ENCODE data around the gene SLC9B1. TPM values are rescaled to one million over a fixed set of nuclear protein-coding genes. Genes with fewer than 3 reads are reported as not detected.
"Not testable (repeated sequence)": the region's sequence is repeated elsewhere in the genome, so short reads cannot be mapped to it uniquely, and the experiment has no call there.

SLC9B1 gene
- polyA plus RNA-seq, 1 experiment = 0.07 TPM

GRCh38 chr4:102868153-102868780, 151.2 kb downstream of the SLC9B1 start:
- POLR2A ChIA-PET = no interaction called here
- CTCF ChIA-PET = interaction anchor here (1.2 to 2.1 kb wide), 3 partner anchors 29 to 248 kb away, joined by 4 to 8 read pairs (median 4); partner anchors contain the start of gene UBE2D3

GRCh38 chr4:102867278-102868152, 152.0 kb downstream of the SLC9B1 start:
- no peak for DNase-seq (ENCODE audit: low read depth)
- POLR2A ChIA-PET = no interaction called here
- Histone ChIP-seq H3K4me3 (ENCODE audit: low read depth, low read length) (peak overlapping the region; percentile 69), H3K36me3 (ENCODE audit: control insufficient read depth, insufficient read depth, low read length) (no peaks in the 10 kb centered on the region), H3K27me3 (ENCODE audit: control insufficient read depth, insufficient read depth, low read length) (no peaks in the 10 kb centered on the region)
- CTCF ChIA-PET = interaction anchor here (1.3 to 2.1 kb wide), 2 partner anchors 39 to 247 kb away, joined by 4 to 8 read pairs; partner anchors contain the start of gene UBE2D3
- TF ChIP-seq CTCF (IDR thresholded peaks at IDR 0.05; ENCODE audit: insufficient read depth, low read depth, low read length) = no peak

More at GRCh38 chr4:102868153-102868780, 151.2 kb downstream of the SLC9B1 start:
- no peak for TF ChIP-seq CTCF (IDR thresholded peaks at IDR 0.05; ENCODE audit: insufficient read depth, low read depth, low read length)
- no peak for DNase-seq (ENCODE audit: low read depth)
- Histone ChIP-seq H3K36me3 (ENCODE audit: control insufficient read depth, insufficient read depth, low read length) (no peaks in the 10 kb centered on the region), H3K4me3 (ENCODE audit: low read depth, low read length) (peak overlapping the region; percentile 69), H3K27me3 (ENCODE audit: control insufficient read depth, insufficient read depth, low read length) (no peaks in the 10 kb centered on the region)

- POLR2A ChIA-PET; CTCF ChIA-PET; H3K36me3 ChIP-seq (ENCODE audit: control insufficient read depth, insufficient read depth, low read length); H3K27me3 ChIP-seq (ENCODE audit: control insufficient read depth, insufficient read depth, low read length); H3K4me3 ChIP-seq (ENCODE audit: low read depth, low read length); DNase-seq (ENCODE audit: low read depth): not testable (repeated sequence)
These were observed 154.2 kb downstream of the SLC9B1 start for GRCh38 chr4:102865327-102865726.

GRCh38 chr4:102862747-102863146, 156.8 kb downstream of the SLC9B1 start:
- DNase-seq (ENCODE audit: low read depth) = no peak
- H3K36me3 ChIP-seq (ENCODE audit: control insufficient read depth, insufficient read depth, low read length) = no peaks in the 10 kb centered on the region
- H3K4me3 ChIP-seq (ENCODE audit: low read depth, low read length) = no peak overlapping the region
- no peak for TF ChIP-seq CTCF (IDR thresholded peaks at IDR 0.05; ENCODE audit: insufficient read depth, low read depth, low read length)
- H3K27me3 ChIP-seq (ENCODE audit: control insufficient read depth, insufficient read depth, low read length) = no peaks in the 10 kb centered on the region
- ChIA-PET POLR2A (no interaction called here), CTCF (no interaction called here)

DNA sequence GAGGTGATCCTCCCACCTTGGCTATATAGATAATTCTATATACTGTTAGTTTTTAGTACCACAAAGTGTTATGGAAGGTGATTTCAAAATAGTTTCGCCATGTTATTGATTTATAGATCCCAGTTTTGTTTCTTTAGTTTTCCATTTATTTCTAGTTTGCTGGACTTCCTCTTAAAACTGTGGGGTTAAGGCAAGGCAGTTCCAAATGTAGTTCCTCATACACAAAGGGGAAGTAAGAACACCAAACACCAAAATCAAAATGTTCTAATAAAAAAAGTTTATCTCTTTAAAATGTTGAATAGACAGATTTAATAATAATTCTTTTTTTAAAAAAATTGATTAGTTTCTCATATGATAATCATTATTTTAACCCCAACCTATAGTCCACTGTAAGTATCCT, 157.5 kb downstream of the SLC9B1 start:
- ChIA-PET POLR2A (no interaction called here), CTCF (no interaction called here)
- Histone ChIP-seq H3K27me3 (ENCODE audit: control insufficient read depth, insufficient read depth, low read length) (no peaks in the 10 kb centered on the region), H3K36me3 (ENCODE audit: control insufficient read depth, insufficient read depth, low read length) (no peaks in the 10 kb centered on the region), H3K4me3 (ENCODE audit: low read depth, low read length) (no peak overlapping the region)
- no peak for DNase-seq (ENCODE audit: low read depth)
- TF ChIP-seq CTCF (IDR thresholded peaks at IDR 0.05; ENCODE audit: insufficient read depth, low read depth, low read length) = no peak
